HG02973 (cell line): Measurements from ENCODE around the gene RWDD3.
A peak's percentile ranks its signal among the peaks of the same experiment; 100 is the strongest.

Source experiments
- ATAC-seq: cut with Tn5 transposase; IDR thresholded peaks from one replicate; pipeline ENCODE4 v1.9.1; 2021; ENCODE audit warnings: moderate library complexity; ENCODE audit not compliant: unreplicated experiment

The RWDD3 gene, protein sequence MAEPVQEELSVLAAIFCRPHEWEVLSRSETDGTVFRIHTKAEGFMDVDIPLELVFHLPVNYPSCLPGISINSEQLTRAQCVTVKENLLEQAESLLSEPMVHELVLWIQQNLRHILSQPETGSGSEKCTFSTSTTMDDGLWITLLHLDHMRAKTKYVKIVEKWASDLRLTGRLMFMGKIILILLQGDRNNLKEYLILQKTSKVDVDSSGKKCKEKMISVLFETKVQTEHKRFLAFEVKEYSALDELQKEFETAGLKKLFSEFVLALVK

DNA sequence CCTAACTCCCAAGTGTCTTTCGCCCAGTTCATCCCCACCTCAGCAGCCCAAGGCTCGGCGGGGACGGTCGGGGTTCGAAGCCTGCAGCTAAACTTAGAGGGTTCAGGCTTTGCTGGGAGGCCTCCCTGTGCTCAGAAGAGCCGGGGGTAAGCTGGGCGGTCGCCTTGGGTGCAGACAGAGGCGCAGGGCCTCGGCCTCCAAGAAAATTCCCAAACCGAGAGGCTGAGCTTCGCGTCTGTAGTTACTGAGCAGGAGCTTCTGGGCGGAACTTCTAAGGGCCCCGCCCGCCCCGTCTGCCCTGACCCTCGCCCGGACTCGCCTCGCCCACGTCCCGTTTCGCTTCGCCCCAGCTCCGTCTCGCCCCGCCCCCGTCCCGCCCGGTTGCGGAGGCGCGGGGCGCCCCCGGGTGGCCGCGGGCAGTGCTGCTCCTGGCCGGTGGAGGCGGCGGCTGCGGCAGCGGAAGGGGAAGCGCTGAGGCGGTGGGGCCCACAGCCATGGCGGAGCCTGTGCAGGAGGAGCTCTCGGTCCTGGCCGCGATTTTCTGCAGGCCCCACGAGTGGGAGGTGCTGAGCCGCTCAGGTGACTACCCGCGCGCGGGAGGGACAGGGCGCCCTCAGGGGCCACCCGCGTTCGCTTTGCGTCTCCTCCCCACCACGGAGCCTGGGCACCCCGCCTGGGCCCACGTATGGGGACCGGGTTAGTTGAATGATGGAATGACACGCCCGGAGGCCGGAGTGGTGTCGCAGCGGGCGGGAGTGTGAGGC, at the start of gene RWDD3:
RWDD3 (plus strand) TSS at position 474 of the 764 bp plus-strand sequence; CDS start at position 495, 21 bp downstream.
- ATAC-seq: peak; percentile 98

DNA sequence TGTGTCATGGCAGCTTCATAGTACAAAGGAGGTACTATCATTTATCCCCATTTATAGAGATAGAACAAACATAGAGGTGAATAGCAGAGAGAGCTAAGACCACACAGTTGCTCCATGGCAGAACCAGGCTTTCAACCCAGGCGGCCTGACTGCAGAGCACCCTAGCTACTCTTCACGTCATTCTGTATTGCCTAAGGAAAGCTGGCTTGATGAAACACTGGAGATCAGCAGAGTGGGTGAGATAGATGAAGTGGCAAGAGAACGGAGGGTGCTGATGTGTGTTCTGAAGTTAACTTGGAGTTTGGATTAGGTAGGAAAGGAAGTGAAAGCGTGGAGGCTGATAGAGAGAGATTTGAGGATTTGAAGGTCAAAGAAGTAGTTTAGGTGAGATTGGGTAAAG, 47.9 kb upstream of the RWDD3 start:
- ATAC-seq: no peak

DNA sequence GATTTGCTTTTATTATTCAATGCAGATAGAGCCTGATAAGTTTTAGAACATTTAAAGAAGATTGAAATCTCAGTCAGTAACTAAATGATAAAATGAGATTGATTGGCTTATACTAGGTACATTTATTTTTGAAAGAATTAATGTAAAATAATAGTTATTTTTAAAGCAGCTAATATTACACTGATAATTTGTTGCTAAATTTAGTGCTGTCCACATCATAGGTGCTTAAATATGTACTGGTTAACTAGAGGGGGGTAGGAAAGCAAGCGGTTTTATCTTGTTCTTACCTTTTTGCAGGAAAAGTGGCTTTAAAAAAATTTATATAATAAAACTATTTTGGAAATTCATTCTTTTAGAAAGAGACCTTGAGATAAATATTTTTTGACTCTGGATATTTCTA, 40.4 kb upstream of the RWDD3 start:
- no peak for ATAC-seq

DNA sequence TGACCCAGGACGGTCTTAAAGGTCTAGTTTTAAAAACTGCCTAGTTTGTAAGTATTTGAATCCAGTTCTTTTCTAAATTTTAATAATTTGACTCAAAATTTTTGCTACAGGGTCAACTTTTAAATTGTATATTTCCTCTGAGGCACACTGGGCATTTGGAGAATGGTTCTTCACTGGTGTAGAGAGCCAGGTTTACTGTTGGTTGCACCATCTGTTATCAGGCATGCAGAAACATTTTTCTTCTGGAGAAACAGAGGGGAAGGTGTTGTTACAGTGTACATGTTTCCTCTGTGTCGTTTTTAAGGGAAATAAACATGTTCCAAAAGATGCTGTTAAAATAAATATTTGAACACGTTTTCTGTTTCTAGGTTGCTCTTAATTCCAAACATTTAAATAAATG, 39.0 kb upstream of the RWDD3 start:
- no peak for ATAC-seq

DNA sequence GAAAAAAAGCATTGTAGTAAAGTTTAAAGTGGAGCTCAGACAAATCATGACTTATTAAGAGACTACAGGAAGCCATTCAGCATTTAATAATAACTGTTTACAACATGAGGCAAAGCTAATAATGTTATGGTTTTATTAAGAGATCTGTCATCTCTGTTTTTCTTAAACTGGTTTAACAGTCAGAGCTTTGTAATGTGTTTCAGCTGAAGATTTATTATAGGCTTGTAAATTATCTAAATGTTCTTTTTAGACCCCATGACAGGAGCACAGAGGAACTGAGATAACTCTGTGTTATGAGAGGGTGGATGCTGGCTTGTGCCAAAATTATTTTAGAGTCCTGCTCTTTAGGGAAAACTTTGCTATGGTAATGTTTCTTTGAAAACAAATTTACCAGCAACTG, 38.0 kb upstream of the RWDD3 start:
- no peak for ATAC-seq

DNA sequence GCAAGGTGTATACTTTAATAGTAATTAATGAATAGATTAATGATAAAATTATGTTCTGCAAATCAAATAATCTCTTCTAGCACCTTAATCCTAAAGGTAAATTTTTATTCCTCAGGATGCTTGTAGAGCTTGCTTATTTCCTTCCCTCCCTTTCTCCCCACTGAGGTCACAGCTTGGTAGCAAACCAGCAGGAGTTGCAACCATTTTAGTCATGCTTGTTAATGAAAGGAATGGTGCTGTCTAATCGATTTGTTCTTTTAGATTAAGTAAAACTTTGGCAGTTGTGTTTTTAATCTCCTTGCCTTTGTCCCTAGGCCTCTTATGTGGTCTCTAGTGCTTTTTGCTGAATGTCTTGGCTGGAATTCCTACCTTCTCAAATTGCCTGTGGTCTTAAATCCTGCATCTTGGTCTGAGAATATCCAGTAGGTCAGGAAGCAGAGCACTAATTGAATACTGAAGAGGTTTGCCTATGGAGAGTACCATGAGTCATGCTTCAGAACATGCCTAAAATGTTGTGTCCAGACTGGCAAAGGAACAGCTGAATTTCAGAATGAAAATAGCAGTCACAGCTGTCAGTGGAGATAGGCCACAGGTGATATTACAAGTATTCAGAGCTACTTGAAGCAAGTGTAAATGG, 36.3 kb upstream of the RWDD3 start:
- no peak for ATAC-seq

DNA sequence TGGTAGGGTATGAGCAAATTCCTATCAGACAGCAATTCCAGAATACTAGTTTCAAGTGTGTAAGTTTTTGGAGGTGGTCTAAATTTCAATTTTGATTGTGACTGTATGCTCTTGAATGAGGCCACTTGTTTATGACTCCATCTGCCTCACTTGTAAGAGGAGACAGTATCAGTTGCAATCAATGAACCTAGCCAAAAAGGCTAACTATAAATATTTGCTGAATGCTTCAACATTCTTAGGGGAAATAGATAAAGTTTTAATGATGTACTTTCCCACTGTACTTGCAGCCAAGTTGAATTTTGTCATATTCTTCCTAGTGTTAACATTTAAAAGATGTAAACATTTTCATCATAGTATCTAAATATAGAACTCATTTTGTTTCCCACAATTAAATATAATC, 32.1 kb upstream of the RWDD3 start:
- no peak for ATAC-seq

DNA sequence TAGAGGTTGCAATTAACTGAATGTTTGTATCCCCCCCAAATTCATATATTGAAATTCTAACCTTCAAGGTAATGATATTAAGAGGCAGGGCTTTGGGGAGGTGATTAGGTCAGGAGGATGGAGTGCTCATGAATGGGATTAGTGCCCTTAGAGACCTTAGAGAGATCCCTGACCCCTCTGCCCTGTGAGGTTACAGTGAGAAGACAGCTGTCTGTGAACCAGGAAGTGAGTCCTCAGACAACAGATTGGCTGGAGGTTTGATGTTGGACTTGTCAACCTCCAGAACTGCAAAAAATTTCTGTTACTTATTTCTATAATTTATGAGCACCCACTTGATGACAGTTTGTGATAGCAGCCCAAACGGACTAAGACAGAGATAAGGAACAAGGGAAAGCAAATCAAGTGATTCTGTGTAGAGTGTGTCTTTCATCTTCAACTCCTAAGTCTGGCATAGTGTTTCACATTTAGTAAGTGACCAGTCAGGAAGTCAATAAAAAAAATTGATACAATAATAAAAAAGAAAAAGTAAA, 30.0 kb upstream of the RWDD3 start:
- no peak for ATAC-seq

DNA sequence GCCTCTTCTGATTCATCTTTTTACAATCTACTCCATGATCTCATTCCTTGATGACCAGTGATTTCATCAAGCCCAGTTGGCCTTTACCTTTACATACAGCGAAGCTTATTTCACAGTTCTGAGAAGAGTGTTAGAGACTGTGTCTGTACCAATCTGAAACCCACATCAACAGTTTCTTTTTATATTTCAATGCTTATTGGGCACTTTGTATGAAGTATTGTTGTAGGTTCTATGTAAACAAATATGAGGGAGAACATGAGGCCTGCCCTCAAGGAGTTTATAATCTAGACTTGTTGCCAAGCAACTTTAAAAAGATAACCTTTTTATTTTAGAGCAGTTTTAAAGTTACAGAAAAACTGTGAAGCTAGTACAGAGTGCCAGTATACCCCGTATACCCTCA, 27.5 kb upstream of the RWDD3 start:
- no peak for ATAC-seq

DNA sequence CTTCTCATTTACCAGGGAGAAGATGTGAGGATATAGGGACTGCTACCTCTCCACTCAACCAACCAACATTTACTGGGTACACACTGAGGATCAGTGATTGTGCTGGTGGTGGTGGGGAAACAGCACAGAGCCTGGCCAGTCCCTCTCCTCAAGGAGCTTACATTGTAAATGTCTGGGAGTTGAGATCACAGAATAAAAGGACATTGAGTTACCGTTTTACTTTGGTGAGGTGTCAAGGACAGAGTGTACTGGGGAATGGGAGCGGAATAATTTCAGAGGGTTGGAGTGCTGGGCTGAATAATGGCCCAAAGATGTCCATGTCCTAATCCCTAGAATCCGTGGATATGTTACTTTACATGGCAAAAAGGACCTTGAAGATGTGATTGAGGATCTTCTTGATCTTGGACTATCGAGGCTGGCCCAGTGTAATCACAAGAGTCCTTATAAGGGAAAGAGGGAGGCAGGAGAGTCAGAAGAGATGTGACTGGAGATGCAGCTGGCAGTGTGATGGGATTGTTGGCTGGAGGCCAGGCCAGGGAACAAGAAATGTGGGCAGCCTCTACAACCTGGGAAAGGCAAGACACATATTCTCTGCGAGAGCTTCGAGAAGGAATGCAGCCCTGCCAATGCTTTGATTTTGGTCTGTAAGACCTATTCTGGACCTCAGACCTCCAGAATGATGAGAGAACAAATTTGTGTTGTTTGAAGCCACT, 26.6 kb upstream of the RWDD3 start:
- no peak for ATAC-seq

DNA sequence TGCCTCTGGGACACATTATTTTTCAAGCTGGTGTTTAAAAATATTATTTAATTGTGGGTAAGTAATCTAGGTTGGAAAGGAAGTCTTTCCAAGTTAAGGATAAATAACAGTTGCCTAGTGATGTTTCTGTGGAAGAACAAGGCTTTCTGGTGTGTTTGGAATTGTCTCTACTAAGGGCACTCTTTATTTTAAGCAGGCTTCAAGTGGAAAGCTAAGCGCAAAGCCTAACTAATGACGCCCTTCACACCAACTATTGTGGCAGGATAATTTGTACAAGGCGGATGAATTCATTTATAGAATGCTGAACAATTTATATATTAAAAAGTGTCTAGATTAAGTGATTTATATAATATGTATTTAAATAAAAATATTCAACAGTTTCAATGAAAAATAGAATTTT, 25.1 kb upstream of the RWDD3 start:
- ATAC-seq: no peak

DNA sequence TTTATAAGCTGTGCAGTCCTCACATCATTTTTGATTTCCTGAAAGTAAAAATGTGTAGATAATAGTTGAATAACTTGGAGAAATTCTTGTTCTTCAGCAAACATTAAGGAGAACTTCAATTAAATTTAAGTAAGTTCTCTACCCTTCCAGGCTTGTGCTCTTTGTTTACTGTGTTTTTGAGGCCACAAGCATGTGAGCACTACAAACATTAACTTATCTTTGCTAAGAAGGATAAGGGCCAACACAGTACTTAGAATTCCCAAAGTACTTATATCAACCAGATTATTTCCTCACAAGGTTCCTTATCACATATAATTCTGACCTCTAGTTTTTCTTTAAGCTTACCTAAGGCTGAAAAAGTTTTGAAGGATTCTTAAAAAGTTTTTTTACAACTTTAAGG, 24.7 kb upstream of the RWDD3 start:
- ATAC-seq: no peak

DNA sequence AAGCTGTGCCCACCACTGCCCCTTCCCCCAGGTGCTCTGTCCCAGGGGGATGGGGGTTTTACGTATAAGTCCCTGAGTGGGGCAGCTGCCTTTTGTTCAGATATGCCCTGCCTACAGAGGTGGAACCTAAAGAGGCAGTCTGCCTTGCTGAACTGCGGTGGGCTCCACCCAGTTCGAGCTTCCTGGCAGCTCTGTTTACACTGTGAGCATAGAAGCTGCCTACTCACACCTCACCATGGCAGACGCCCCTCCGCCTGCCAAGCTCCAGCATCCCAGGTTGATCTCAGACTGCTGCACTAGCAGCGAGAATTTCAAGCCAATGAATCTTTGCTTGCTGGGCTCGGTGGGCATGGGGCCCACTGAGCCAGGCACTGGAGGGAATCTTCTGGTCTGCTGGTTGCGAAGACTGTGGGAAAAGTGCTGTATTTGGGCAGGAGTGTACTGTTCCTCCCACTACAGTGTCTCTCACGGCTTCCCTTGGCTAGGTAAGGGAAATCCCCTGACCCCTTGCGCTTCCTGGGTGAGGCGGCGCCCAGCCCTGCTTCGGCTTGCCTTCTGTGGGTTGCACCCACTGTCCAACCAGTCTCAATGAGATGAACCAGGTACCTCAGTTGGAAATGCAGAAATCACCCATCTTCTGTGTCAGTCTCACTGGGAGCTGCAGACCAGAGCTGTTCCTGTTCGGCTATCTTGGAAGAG, 17.6 kb upstream of the RWDD3 start:
- ATAC-seq: no peak

DNA sequence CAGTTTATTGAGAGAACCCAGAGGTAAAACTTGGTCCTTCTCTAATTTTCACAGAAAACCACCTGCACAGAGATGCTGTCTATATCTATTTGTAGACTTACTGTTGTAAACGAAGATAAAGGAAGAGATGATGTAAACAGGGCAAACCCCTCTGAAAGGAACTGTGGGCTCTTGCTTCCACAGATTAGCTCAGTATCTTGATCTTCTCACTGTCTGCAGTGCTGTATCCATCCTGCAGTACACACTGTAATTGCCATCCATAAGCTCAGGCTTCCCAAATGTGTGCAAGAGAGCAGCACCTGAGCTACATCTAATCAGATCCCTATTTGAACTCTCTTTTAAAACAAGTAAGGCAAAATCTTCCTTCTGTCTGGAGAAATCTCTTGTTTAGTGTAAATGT, 16.6 kb upstream of the RWDD3 start:
- no peak for ATAC-seq

DNA sequence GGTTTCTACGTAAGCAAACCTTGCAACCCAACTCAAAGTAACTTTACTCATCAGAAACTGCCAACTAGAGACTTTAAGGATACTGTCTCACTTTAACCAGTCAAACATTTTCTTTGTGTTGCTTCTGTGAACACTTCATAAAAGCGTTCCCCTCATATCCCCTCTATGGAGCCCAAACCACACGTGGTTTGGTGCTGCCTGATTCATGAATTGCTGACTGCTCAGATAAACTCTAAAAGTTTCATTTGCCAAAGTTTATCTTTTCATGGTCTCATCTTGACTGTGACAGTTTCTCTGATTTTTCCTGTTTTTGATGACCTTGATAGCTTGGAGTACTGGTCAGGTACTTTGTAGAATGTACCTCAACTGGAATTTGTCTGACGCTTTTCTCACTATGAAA, 14.6 kb upstream of the RWDD3 start:
- ATAC-seq: no peak

DNA sequence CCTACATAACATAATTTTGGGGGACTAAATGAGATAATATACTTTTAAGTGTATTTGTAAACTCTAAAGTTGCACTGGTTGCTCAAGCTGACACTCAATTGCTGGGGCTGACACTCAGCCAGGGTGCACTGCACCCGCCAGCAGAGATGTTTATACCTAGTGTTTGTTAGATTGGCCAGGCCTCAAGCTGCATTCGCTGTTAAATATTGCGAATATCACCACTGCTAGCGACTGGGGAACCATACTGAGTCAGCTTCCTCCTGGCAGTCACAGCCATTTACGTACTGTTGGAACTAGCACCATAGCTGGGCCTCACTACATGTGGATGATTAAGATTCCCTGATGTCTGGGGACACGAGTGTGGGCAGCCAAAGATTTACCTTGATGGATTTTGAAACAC, 12.7 kb upstream of the RWDD3 start:
- ATAC-seq: no peak

DNA sequence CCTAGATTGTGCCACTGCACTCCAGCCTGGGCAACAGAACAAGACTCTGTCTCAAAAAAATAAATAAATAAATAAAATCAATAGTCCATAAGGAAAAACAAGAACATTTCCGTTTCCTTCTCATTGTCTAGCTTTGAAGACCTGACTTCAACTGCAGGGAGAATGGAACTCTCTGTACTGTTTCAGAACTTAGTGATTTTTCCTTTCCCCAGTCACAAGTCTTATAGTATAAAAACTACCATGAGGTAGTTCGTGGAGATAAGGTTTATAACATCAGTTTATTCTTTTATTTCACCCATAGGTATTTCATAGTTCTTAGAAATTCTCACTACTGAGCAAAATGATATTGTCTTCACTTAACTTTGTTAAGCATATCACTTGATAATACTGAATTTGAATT, 11.4 kb upstream of the RWDD3 start:
- no peak for ATAC-seq

DNA sequence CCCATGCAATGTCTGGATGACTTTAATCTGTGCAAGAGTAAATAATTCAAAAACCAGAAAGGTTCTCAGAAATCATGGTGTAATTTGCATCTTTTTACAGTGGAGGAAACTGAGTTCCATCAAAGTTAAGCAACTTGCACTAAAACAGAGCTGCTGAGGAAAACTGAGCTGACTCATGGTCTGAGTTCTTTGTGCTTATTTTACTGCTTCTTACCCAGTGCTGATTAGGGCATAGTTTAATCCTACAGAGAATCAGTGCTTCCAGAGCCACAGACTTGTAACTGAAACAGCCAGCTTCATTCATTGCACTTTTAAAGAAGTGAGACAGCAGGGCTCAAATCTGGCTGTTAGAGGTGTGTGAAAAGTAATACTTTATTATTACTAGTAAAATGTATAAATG, 10.9 kb upstream of the RWDD3 start:
- ATAC-seq: no peak

DNA sequence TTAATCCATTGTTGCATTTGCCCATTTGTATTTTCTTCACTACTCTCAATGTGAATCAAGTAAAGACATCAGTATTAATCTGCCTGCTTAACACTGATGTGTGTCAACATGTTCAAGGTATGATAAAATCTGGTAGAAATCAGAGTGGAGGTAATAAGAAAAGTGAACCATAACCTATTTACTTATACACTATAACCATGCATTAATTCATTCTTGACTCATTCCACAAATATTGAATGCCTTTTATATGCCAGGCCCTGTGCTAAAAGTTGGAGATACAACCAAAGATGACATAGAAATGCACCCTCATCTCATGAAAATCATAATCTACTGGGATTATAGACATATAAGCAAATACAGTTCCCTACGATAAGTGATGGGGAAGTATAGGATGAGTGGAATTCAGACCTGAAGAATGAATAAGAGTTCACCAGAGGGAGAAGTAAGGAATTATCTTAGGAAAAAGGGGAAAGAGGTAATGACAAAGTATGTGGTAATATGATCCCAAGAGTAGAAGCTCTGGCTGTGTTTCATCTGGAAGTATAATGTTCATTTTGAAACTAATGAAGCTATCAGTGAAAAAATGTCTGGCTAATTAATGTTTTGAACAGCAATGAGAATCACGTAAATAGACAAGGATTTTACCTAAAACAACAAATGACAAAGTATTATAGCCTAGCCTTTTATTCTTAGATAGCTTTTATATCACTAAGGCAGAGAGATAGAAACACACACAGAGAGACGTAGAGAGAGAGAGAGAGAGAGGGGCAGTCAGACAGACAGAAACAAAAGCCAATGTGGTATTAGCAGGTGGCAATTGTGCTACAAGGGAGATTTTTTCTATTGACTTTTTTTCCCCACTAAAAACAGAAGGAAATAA, 7.0 kb upstream of the RWDD3 start:
- no peak for ATAC-seq

DNA sequence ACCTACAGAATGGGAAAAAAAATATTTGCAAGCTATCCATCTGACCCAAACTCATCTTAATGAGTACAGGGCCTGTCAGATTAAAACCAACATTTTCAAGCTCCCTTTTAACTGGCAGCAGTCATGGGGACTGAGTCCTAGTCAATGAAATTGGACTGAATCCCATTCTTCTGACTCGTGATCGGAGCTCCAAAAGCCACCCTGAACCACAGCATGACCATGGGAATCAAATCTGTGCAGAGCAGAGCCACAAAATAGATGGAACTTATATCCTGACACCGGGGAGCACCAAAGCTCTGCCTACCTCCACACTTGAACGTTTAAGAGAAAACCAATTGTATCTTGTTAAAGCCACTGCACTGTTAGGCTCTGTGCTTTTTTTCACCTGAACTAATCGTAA, 5.0 kb upstream of the RWDD3 start:
- no peak for ATAC-seq
